Measurements from ENCODE around the gene POLR3B.
"Not testable (repeated sequence)": the region's sequence is repeated elsewhere in the genome, so short reads cannot be mapped to it uniquely, and the experiment has no call there.

Gene POLR3B

GRCh38 chr12:106343214-106343528, 14.4 kb upstream of the POLR3B start:
- no peak for DNase-seq

GRCh38 chr12:106344131-106344530, 13.4 kb upstream of the POLR3B start:
- no peak for DNase-seq

- DNase-seq: no peak
Observed at GRCh38 chr12:106345746-106346145, 11.8 kb upstream of the POLR3B start.

- DNase-seq: no peak
Observed at GRCh38 chr12:106348411-106348810, 9.1 kb upstream of the POLR3B start.

- no peak for DNase-seq
Observed at GRCh38 chr12:106353175-106353574, 4.4 kb upstream of the POLR3B start.

GRCh38 chr12:106358396-106359241, 1.1 kb downstream of the POLR3B start:
- DNase-seq: no peak

GRCh38 chr12:106359646-106360399, 2.3 kb downstream of the POLR3B start:
- DNase-seq: no peak

- no peak for DNase-seq
Observed at GRCh38 chr12:106360400-106360994, 2.9 kb downstream of the POLR3B start.

- no peak for DNase-seq
Observed at GRCh38 chr12:106362971-106363370, 5.4 kb downstream of the POLR3B start.

- DNase-seq: no peak
Observed at GRCh38 chr12:106364261-106364660, 6.7 kb downstream of the POLR3B start.

GRCh38 chr12:106369624-106370346, 12.2 kb downstream of the POLR3B start:
- DNase-seq: no peak

GRCh38 chr12:106378788-106379187, 21.2 kb downstream of the POLR3B start:
- DNase-seq: no peak

- DNase-seq: no peak
Observed at GRCh38 chr12:106380954-106381353, 23.4 kb downstream of the POLR3B start.

GRCh38 chr12:106381866-106382265, 24.3 kb downstream of the POLR3B start:
- not testable (repeated sequence) for DNase-seq

GRCh38 chr12:106386813-106387535, 29.4 kb downstream of the POLR3B start:
- no peak for DNase-seq

GRCh38 chr12:106387848-106388377, 30.4 kb downstream of the POLR3B start:
- no peak for DNase-seq

GRCh38 chr12:106389151-106389550, 31.6 kb downstream of the POLR3B start:
- DNase-seq: no peak

- no peak for DNase-seq
Observed at GRCh38 chr12:106392759-106393158, 35.2 kb downstream of the POLR3B start.

GRCh38 chr12:106409878-106410277, 52.3 kb downstream of the POLR3B start:
- no peak for DNase-seq

GRCh38 chr12:106412563-106412962, 55.0 kb downstream of the POLR3B start:
- no peak for DNase-seq

GRCh38 chr12:106415134-106415533, 57.6 kb downstream of the POLR3B start:
- no peak for DNase-seq

GRCh38 chr12:106416273-106416672, 58.7 kb downstream of the POLR3B start:
- DNase-seq: no peak

Measured in activated CD8-positive, alpha-beta memory T cell treated with anti-CD3 and anti-CD28 coated beads, Interleukin-2, amount 50 U/mL, for 4 hours (primary cell).